Ovary (tissue), 3 donors: ENCODE measurements around the gene TMEM182.

ENCODE experiments used
- CTCF ChIP-seq, 3 donors: fragments of 450-650 bp in 2 of 3; fragments of 200-600 bp in 1 of 3; IDR thresholded peaks; one replicate each; pipeline versions ENCODE4 v1.5.1 to v1.8.0; 2016 to 2022; ENCODE audit warnings: antibody characterized with exemption in 3 of 3, mild to moderate bottlenecking in 1 of 3
- EP300 ChIP-seq: sonication (generic); formaldehyde crosslinking; IDR thresholded peaks from one replicate; pipeline ENCODE4 v1.6.1; 2017; ENCODE audit warnings: antibody characterized with exemption
- POLR2A ChIP-seq: fragments of 450-650 bp; IDR thresholded peaks from one replicate; pipeline ENCODE4 v1.6.1; 2017; ENCODE audit warnings: antibody characterized with exemption, mild to moderate bottlenecking, moderate library complexity
- donor health status: DM: no; HTN: no; CAD: no.

DNA sequence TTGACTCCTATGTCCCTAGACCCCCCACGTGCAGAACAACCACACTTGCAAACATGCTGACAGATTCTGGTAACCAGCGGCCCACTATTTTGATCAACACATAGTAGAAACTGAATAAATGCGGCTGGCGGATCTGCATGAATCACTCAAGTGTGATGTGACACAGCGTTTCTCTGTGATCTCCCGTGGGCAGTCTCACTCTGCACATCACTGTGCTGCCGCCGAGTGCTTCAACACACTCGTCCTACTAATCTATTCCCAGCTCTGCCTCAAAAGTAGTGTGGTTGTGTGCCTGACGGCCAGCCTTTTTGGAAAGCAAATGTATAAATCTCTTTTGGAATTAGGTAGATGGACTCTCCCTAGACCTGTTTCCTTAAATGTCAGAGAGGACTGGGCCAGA is 37.3 kb upstream of the TMEM182 start:
- TF ChIP-seq EP300 (no peak), CTCF (IDR thresholded peaks at IDR 0.05) (no peak), POLR2A (no peak)
